H54 (cell line): Measurements from ENCODE around the gene CYTH1.

Experiments
- DNase-seq: peaks from one replicate; pipeline ENCODE4 v3.0.0; 2011; ENCODE audit warnings: low spot score, mixed read lengths; ENCODE audit not compliant: insufficient read length
- FAIRE-seq: peaks from 3 replicates; lab custom pipeline; 2011; peaks lifted over from hg19 to GRCh38; lab: Jason Lieb, UNC
- POLR2A ChIP-seq: IDR thresholded peaks from 2 replicates; pipeline ENCODE4 v1.6.1; 2011; ENCODE audit warnings: low read depth, mild to moderate bottlenecking, low read length

CYTH1 gene

GRCh38 chr17:78781893-78782304, at the start of gene CYTH1:
CYTH1 (minus strand) TSS chr17:78782273; CDS start chr17:78782223, 50 bp downstream.
- DNase-seq (no peak), FAIRE-seq (no peak)
- TF ChIP-seq POLR2A = peak; percentile 72

GRCh38 chr17:78829477-78829876, 47.4 kb upstream of the CYTH1 start:
- no peak for TF ChIP-seq POLR2A
- no peak for DNase-seq
- FAIRE-seq = no peak

GRCh38 chr17:78828470-78829185, 46.6 kb upstream of the CYTH1 start:
- DNase-seq (peak; percentile 74), FAIRE-seq (no peak)
- TF ChIP-seq POLR2A = no peak

- DNase-seq (no peak), FAIRE-seq (no peak)
- no peak for TF ChIP-seq POLR2A
Observed at GRCh38 chr17:78826836-78827509, 44.9 kb upstream of the CYTH1 start.

GRCh38 chr17:78826421-78826820, 44.3 kb upstream of the CYTH1 start:
- FAIRE-seq = no peak
- no peak for TF ChIP-seq POLR2A
- DNase-seq = no peak

- DNase-seq (no peak), FAIRE-seq (no peak)
- TF ChIP-seq POLR2A = no peak
Observed at GRCh38 chr17:78825696-78826095, 43.6 kb upstream of the CYTH1 start.

GRCh38 chr17:78824240-78824639, 42.2 kb upstream of the CYTH1 start:
- DNase-seq (no peak), FAIRE-seq (no peak)
- TF ChIP-seq POLR2A = no peak

GRCh38 chr17:78823282-78824046, 41.4 kb upstream of the CYTH1 start:
- FAIRE-seq (no peak), DNase-seq (no peak)
- no peak for TF ChIP-seq POLR2A

GRCh38 chr17:78822552-78822951, 40.5 kb upstream of the CYTH1 start:
- FAIRE-seq = no peak
- no peak for DNase-seq
- no peak for TF ChIP-seq POLR2A

- FAIRE-seq (no peak), DNase-seq (no peak)
- TF ChIP-seq POLR2A = no peak
Observed at GRCh38 chr17:78821961-78822360, 39.9 kb upstream of the CYTH1 start.

- TF ChIP-seq POLR2A = no peak
- FAIRE-seq = no peak
Observed at GRCh38 chr17:78820841-78821240, 38.8 kb upstream of the CYTH1 start.

GRCh38 chr17:78819806-78820792, 38.0 kb upstream of the CYTH1 start:
- FAIRE-seq = no peak
- TF ChIP-seq POLR2A = no peak
- no peak for DNase-seq

More at GRCh38 chr17:78820841-78821240, 38.8 kb upstream of the CYTH1 start:
- no peak for DNase-seq

- no peak for DNase-seq
- FAIRE-seq = no peak
- TF ChIP-seq POLR2A = no peak
Observed at GRCh38 chr17:78819402-78819801, 37.3 kb upstream of the CYTH1 start.

GRCh38 chr17:78818932-78819331, 36.9 kb upstream of the CYTH1 start:
- TF ChIP-seq POLR2A = no peak
- no peak for DNase-seq
- no peak for FAIRE-seq
